ENCODE data around the gene PCMTD2.
"Not testable (repeated sequence)": the region's sequence is repeated elsewhere in the genome, so short reads cannot be mapped to it uniquely, and the experiment has no call there.

DNA sequence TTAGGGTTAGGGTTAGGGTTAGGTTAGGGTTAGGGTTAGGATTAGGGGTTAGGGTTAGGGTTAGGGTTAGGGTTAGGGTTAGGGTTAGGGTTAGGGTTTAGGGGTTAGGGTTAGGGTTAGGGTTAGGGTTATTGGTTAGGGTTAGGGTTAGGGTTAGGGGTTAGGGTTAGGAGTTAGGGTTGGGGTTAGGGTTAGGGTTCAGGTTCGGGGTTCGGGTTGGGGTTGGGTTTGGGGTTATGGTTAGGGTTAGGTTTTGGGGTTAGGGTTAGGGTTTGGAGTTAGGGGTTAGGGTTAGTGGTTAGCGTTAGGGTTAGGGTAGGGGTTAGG is 31.7 kb downstream of the PCMTD2 start:
- TF ChIP-seq POLR2A (IDR thresholded peaks at IDR 0.05); CTCF (IDR thresholded peaks at IDR 0.05 in 4 of 5, conservative IDR thresholded peaks at IDR 0.05 in 1 of 5): not testable (repeated sequence)
